K562 (cell line): Measurements from ENCODE around the gene RMND5A. TPM values are rescaled to one million over a fixed set of nuclear protein-coding genes. Genes with fewer than 3 reads are reported as not detected.

Source experiments
- ATAC-seq: fragments of 200-7000 bp; cut with Tn5 transposase; 3 replicates; pipeline ENCODE4 v1.9.1; 2020; ENCODE audit warnings: moderate library complexity
- BruUV-seq: library from RNA; stranded (reverse); fragments of 400-500 nt; replicated peaks from 2 replicates; lab custom pipeline; 2021; lab: Mats Ljungman, UMichigan
- CTCF ChIA-PET: fragments of 300-600 bp; formaldehyde crosslinking; extraction: SDS; loops from one replicate; lab custom pipeline; 2021; ENCODE audit warnings: low intra/inter-chr PET ratio; lab: Yijun Ruan, JAX
- POLR2A ChIA-PET: fragments of 300-600, 350-650 bp; sonication (Branson Sonifier 250); formaldehyde crosslinking; extraction: SDS; loops from one replicate; lab custom pipeline; 2021; ENCODE audit warnings: antibody characterized with exemption, inconsistent platforms; lab: Yijun Ruan, JAX
- DNase-seq, 4 experiments: peaks; one replicate each; pipeline versions ENCODE4 v3.0.0 to v3.0.0-alpha.2; 2011 to 2018; ENCODE audit warnings: low spot score in 3 of 4, mixed read lengths in 3 of 4; ENCODE audit errors: extremely low read depth in 1 of 4
- FAIRE-seq: peaks from 2 replicates; lab custom pipeline; 2011; peaks lifted over from hg19 to GRCh38; lab: Jason Lieb, UNC
- H2AFZ ChIP-seq: 2 replicates; pipeline ENCODE4 v1.6.0; 2011; ENCODE audit warnings: low read depth, low read length, control low read depth, inconsistent platforms
- H3K27ac ChIP-seq: fragments of 200-600 bp; 3 replicates; pipeline ENCODE4 v1.8.0; 2011; ENCODE audit warnings: low read depth, mild to moderate bottlenecking, control low read depth, inconsistent platforms, low read length, moderate library complexity, mixed read lengths; ENCODE audit errors: extremely low read depth
- H3K27me3 ChIP-seq, 2 experiments: fragments of 300-600 bp in 1 of 2; 2 replicates in 1 of 2; 3 replicates in 1 of 2; pipeline versions ENCODE4 v1.6.0 to v1.8.0; 2011; ENCODE audit warnings: inconsistent platforms in 2 of 2, low read length in 2 of 2, mild to moderate bottlenecking in 1 of 2, mixed read lengths in 1 of 2, moderate library complexity in 1 of 2; ENCODE audit not compliant: control insufficient read depth in 2 of 2, insufficient read depth in 2 of 2
- H3K36me3 ChIP-seq: fragments of 300-600 bp; 3 replicates; pipeline ENCODE4 v1.8.0; 2011; ENCODE audit warnings: mild to moderate bottlenecking, low read length, inconsistent platforms; ENCODE audit not compliant: control insufficient read depth, insufficient read depth
- H3K4me1 ChIP-seq, 2 experiments: fragments of 200-600 bp in 1 of 2; replicated peaks in 1 of 2; 2 replicates in 1 of 2; 3 replicates in 1 of 2; pipeline versions ENCODE4 v1.5.1 to v1.8.0; 2011; ENCODE audit warnings: inconsistent platforms in 2 of 2, low read length in 2 of 2, mild to moderate bottlenecking in 1 of 2, mixed read lengths in 1 of 2, moderate library complexity in 1 of 2; ENCODE audit not compliant: control insufficient read depth in 2 of 2, insufficient read depth in 2 of 2
- H3K4me2 ChIP-seq: 2 replicates; pipeline ENCODE4 v1.6.1; 2011; ENCODE audit warnings: low read length, control low read depth, inconsistent platforms, mixed read lengths; ENCODE audit not compliant: insufficient read depth
- H3K4me3 ChIP-seq: fragments of 200-600 bp; sonication (generic), shearing (Covaris generic); 2 replicates; pipeline ENCODE4 v1.5.1; 2016; ENCODE audit warnings: control low read depth, inconsistent platforms
- H3K79me2 ChIP-seq: fragments of 200-600 bp; 3 replicates; pipeline ENCODE4 v1.8.0; 2011; ENCODE audit warnings: low read length, inconsistent platforms; ENCODE audit not compliant: control insufficient read depth, insufficient read depth
- H3K9ac ChIP-seq, 2 experiments: 2 replicates each; pipeline versions ENCODE4 v1.6.0 to v1.6.1; 2011; ENCODE audit warnings: low read depth in 2 of 2, low read length in 2 of 2, control low read depth in 1 of 2, inconsistent platforms in 1 of 2, mild to moderate bottlenecking in 1 of 2, mixed read lengths in 1 of 2; ENCODE audit not compliant: insufficient read depth in 1 of 2
- H3K9me1 ChIP-seq: one replicate; pipeline ENCODE4 v1.6.0; 2011; ENCODE audit warnings: inconsistent platforms, mild to moderate bottlenecking, low read length, moderate library complexity; ENCODE audit not compliant: control insufficient read depth, insufficient read depth
- H3K9me3 ChIP-seq: replicated peaks from 2 replicates; pipeline ENCODE4 v1.5.1; 2011; ENCODE audit warnings: low read depth, low read length, inconsistent platforms; ENCODE audit not compliant: control insufficient read depth, insufficient read depth
- H4K20me1 ChIP-seq: replicated peaks from 2 replicates; pipeline ENCODE4 v1.6.1; 2011; ENCODE audit warnings: low read length, inconsistent platforms, mixed read lengths; ENCODE audit not compliant: control insufficient read depth, insufficient read depth
- ATF7 ChIP-seq: fragments of 450-650 bp; IDR thresholded peaks from 2 replicates; pipeline ENCODE4 v1.7.1; 2014; ENCODE audit warnings: mild to moderate bottlenecking, moderate library complexity
- BDP1 ChIP-seq: IDR thresholded peaks from 3 replicates; pipeline ENCODE4 v1.6.1; 2011; ENCODE audit not compliant: insufficient read length, insufficient read depth
- CCNT2 ChIP-seq: IDR thresholded peaks from 2 replicates; pipeline ENCODE4 v1.6.1; 2011; ENCODE audit warnings: borderline replicate concordance, low read depth, mild to moderate bottlenecking, moderate library complexity, mixed read lengths, low read length; ENCODE audit not compliant: insufficient read length; ENCODE audit errors: extremely low read depth
- KDM1A ChIP-seq, 2 experiments: fragments of 450-650 bp; IDR thresholded peaks; 2 replicates each; pipeline ENCODE4 v1.6.1; 2016; ENCODE audit warnings: mild to moderate bottlenecking in 2 of 2
- MCM2 ChIP-seq: fragments of 450-650 bp; IDR thresholded peaks from 2 replicates; pipeline ENCODE4 v1.6.1; 2017; ENCODE audit warnings: low read depth, mild to moderate bottlenecking
- MXI1 ChIP-seq: IDR thresholded peaks from 2 replicates; pipeline ENCODE4 v1.6.1; 2011; ENCODE audit warnings: low read depth, mild to moderate bottlenecking, improper control_type of control experiment, low read length
- NCOA1 ChIP-seq: fragments of 450-650 bp; IDR thresholded peaks from 2 replicates; pipeline ENCODE4 v1.6.1; 2016; ENCODE audit warnings: low read depth
- PHF20 ChIP-seq: fragments of 450-650 bp; IDR thresholded peaks from 2 replicates; pipeline ENCODE4 v1.6.1; 2018; ENCODE audit not compliant: partially characterized antibody
- SETDB1 ChIP-seq: IDR thresholded peaks from one replicate; pipeline ENCODE4 v1.6.1; 2012; ENCODE audit warnings: low read length, control low read depth, inconsistent platforms
- WGBS: fragments of 100-300 bp; shearing (Covaris generic); methylation state at CpG from one replicate; pipeline ENCODE4 v1.1.6; 2016; ENCODE audit warnings: low coverage, mixed read lengths; ENCODE audit not compliant: insufficient coverage; ENCODE audit errors: missing lambda C conversion rate; 5-methylcytosine and 5-hydroxymethylcytosine counted together
- in situ Hi-C: fragments of 300-500 bp; cut with MboI; formaldehyde crosslinking; loops from 4 replicates; pipeline ENCODE4 v1.15.0; 2018; ENCODE audit warnings: inconsistent platforms, mixed read lengths
- intact Hi-C: fragments of 100-400 bp; cut with micrococcal nuclease; formaldehyde crosslinking; loops from 2 replicates; pipeline ENCODE4 v1.14.2; 2022
- polyA plus RNA-seq, 8 experiments: library from polyadenylated mRNA; depleted of rRNA in 4 of 8; stranded (reverse) in 5 of 8; unstranded in 3 of 8; fragments of >200 nt; fragmentation: Nextera tagmentation in 2 of 8; fragmentation: Illumina TruSeq in 1 of 8; extraction: Ambion mirVana in 2 of 8; extraction: Trizol in 1 of 8; gene quantifications; 2 replicates each; pipeline versions ENCODE4 v1.2.1 to v1.2.3, GENCODE V29; 2011 to 2014; ENCODE audit warnings: inconsistent platforms in 1 of 8, missing spikeins in 1 of 8
- total RNA-seq, 7 experiments: library from RNA; depleted of rRNA in 6 of 7; stranded (reverse); fragments of >200 nt in 6 of 7; fragmentation: Illumina TruSeq in 2 of 7; extraction: Trizol in 2 of 7; gene quantifications; 2 replicates each; pipeline versions ENCODE4 v1.2.1 to v1.2.3, GENCODE V29; 2011 to 2021; ENCODE audit warnings: low replicate concordance in 1 of 7
- TF ChIP-seq, protein P1 (sequence below): IDR thresholded peaks from 2 replicates; pipeline ENCODE4 v1.6.1; 2016; ENCODE audit warnings: missing genetic modification characterization, missing compliant biosample characterization
- TF ChIP-seq, protein P2 (sequence below): fragments of 450-650 bp; formaldehyde crosslinking; IDR thresholded peaks from 2 replicates; pipeline ENCODE4 v1.4.0; 2022; ENCODE audit warnings: missing genetic modification characterization

The RMND5A gene
- total and polyA plus RNA-seq, 9 of the 15 experiments (the other 6 are each of a cell fraction or from before 2014, with no cell fraction given) = 13.2 to 43.5 (median 34.1) TPM

DNA sequence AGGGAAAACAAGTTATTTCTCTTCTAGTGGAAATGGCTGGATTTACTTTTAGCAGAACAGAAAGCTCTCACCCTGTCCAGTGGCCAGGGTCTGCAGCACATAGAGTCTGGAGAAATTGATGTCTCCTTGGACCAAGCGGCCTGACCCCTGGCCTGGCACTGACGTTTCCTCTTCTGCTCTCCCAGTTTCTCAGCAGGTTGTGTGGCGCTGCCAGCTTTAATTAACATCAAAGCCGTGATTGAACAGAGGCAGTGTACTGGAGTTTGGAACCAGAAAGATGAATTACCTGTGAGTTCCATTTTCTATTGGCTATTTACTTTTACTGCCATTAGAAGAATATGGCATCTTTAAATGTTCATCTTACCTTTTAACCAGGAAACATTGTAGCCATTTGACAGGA lies 49.7 kb downstream of the RMND5A start:
- no peaks in the 10 kb centered on the region for H3K27me3 ChIP-seq
- no peaks in the 10 kb centered on the region for H4K20me1 ChIP-seq
- no peaks in the 10 kb centered on the region for H3K9me1 ChIP-seq
- TF ChIP-seq, protein P1, sequence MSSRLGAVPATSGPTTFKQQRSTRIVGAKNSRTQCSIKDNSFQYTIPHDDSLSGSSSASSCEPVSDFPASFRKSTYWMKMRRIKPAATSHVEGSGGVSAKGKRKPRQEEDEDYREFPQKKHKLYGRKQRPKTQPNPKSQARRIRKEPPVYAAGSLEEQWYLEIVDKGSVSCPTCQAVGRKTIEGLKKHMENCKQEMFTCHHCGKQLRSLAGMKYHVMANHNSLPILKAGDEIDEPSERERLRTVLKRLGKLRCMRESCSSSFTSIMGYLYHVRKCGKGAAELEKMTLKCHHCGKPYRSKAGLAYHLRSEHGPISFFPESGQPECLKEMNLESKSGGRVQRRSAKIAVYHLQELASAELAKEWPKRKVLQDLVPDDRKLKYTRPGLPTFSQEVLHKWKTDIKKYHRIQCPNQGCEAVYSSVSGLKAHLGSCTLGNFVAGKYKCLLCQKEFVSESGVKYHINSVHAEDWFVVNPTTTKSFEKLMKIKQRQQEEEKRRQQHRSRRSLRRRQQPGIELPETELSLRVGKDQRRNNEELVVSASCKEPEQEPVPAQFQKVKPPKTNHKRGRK = no peak
- TF ChIP-seq NCOA1 (no peak), ATF7 (no peak), PHF20 (no peak), BDP1 (no peak), SETDB1 (no peak), CCNT2 (no peak), MCM2 (no peak), MXI1 (no peak), KDM1A (IDR thresholded peaks at IDR 0.05) (no peak)
- TF ChIP-seq, protein P2, sequence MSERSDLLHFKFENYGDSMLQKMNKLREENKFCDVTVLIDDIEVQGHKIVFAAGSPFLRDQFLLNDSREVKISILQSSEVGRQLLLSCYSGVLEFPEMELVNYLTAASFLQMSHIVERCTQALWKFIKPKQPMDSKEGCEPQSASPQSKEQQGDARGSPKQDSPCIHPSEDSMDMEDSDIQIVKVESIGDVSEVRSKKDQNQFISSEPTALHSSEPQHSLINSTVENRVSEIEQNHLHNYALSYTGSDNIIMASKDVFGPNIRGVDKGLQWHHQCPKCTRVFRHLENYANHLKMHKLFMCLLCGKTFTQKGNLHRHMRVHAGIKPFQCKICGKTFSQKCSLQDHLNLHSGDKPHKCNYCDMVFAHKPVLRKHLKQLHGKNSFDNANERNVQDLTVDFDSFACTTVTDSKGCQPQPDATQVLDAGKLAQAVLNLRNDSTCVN = no peak
- TF ChIP-seq, all 486 proteins: peak for 0
- intact Hi-C loops (no loop called here), in situ Hi-C loops (loop anchor here (25.0 kb wide), 1 partner anchor 292 kb away; no protein-coding TSS in a partner anchor)
- H2AFZ ChIP-seq = no peak overlapping the region
- H3K4me1 ChIP-seq = no peaks in the 10 kb centered on the region
- FAIRE-seq = no peak
- POLR2A ChIA-PET = interaction anchor here (0.9 kb wide), 1 partner anchor 13 kb away, joined by 4 read pairs; no protein-coding TSS in a partner anchor
- BruUV-seq = no TSS peak
- H3K4me2 ChIP-seq = no peak overlapping the region
- no peak overlapping the region for H3K4me3 ChIP-seq
- no peaks in the 10 kb centered on the region for H3K9me3 ChIP-seq
- H3K36me3 ChIP-seq = peaks cover 74% of the 10 kb centered on the region
- H3K79me2 ChIP-seq = no peaks in the 10 kb centered on the region
- CTCF ChIA-PET = no interaction called here
- no peak overlapping the region for H3K27ac ChIP-seq
- no peak for DNase-seq
- WGBS = 91% methylated on average over 4 of the region's 4 CpGs
- no peak for ATAC-seq
- no peak overlapping the region for H3K9ac ChIP-seq
